ENCODE results near the gene AGAP2. TPM values are rescaled to one million over a fixed set of nuclear protein-coding genes. Genes with fewer than 3 reads are reported as not detected.
A peak's percentile ranks its signal among the peaks of the same experiment; 100 is the strongest.

Gene AGAP2
- total and polyA plus RNA-seq, 2 of the 8 experiments (the other 6 are each of a cell fraction or from before 2014, with no cell fraction given), result 1.5 TPM

DNA sequence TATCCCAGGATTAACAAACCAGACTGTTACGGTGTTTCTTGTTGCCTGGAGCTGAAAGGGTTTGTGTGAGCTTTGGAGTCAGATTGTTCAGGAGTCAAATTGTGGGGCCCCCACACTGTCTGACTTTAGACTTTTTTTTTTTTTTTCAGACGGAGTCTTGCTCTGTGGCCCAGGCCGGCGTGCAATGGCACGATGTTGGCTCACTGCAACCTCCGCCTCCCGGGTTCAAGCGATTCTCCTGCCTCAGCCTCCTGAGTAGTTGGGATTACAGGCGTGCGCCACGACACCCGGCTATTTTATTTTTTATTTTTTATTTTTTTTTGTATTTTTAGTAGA lies 44.9 kb upstream of the AGAP2 start:
- Histone ChIP-seq H3K4me2 (ENCODE audit: insufficient read depth in 1 of 2, low read depth in 2 of 2, low read length in 2 of 2) (peak overlapping the region; percentile 67 to 80), H3K4me1 (replicated peaks in 1 of 4; ENCODE audit: control insufficient read depth in 3 of 4, insufficient read depth in 4 of 4, low read length in 3 of 4) (no peaks in the 10 kb centered on the region), H3K27ac (ENCODE audit: low read depth, low read length) (no peak overlapping the region), H3K36me3 (ENCODE audit: control insufficient read depth in 2 of 4, insufficient read depth in 4 of 4, low read length in 3 of 4) (peaks cover 4 to 26% (median 15%) of the 10 kb centered on the region in 4 experiments; a peak in 7 of 8 replicates), H3K9ac (replicated peaks in 1 of 4; ENCODE audit: extremely low read depth in 1 of 4, low read depth in 3 of 4, low read length in 3 of 4) (peak overlapping the region in 3 of 4 experiments; percentile 77 to 89 (median 88); a peak in 4 of 7 replicates), H2BK5ac (ENCODE audit: low read depth, low read length) (no peak overlapping the region), H3K79me2 (ENCODE audit: control insufficient read depth in 1 of 2, insufficient read depth in 2 of 2, low read length in 2 of 2) (peaks cover 0 to 16% of the 10 kb centered on the region in 2 experiments; a peak in 2 of 4 replicates), H3K23ac (ENCODE audit: insufficient read length) (no peak overlapping the region), H3K4me3 (ENCODE audit: extremely low read depth in 1 of 4, insufficient read depth in 2 of 4, low read depth in 3 of 4, low read length in 4 of 4) (peak overlapping the region; percentile 76 to 99 (median 98)), H3K18ac (ENCODE audit: extremely low read depth, low read length) (no peak overlapping the region), H2BK20ac (ENCODE audit: low read length) (no peak overlapping the region), H4K5ac (ENCODE audit: insufficient read length, low read depth, low read length) (no peak overlapping the region), H4K91ac (replicated peaks; ENCODE audit: insufficient read length, low read length) (no peak overlapping the region), H3K27me3 (replicated peaks in 1 of 4; ENCODE audit: control insufficient read depth in 3 of 4, extremely low read depth in 1 of 4, insufficient read depth in 3 of 4, low read length in 3 of 4) (no peaks in the 10 kb centered on the region), H3K23me2 (ENCODE audit: low read depth, low read length) (peaks cover 2% of the 10 kb centered on the region; the same call in 1 of the 2 replicates), H2AK5ac (ENCODE audit: low read depth, low read length) (no peak overlapping the region), H3K56ac (replicated peaks; ENCODE audit: insufficient read length, low read depth, low read length) (no peak overlapping the region), H3K9me3 (ENCODE audit: insufficient read depth in 2 of 2, low read depth in 1 of 2, low read length in 1 of 2) (no peaks in the 10 kb centered on the region), H3K4ac (replicated peaks; ENCODE audit: insufficient read length, low read depth, low read length) (no peak overlapping the region), H4K20me1 (replicated peaks in 1 of 2; ENCODE audit: control insufficient read depth in 1 of 2, insufficient read depth in 2 of 2, low read length in 2 of 2) (peaks cover 0 to 2% of the 10 kb centered on the region in 2 experiments), H2AFZ (ENCODE audit: low read length) (no peak overlapping the region), H2BK12ac (ENCODE audit: low read depth, low read length) (no peak overlapping the region), H3K79me1 (ENCODE audit: low read depth, low read length) (no peaks in the 10 kb centered on the region), H4K8ac (ENCODE audit: extremely low read depth, insufficient read depth, low read length) (no peak overlapping the region), H3K14ac (ENCODE audit: insufficient read length) (no peak overlapping the region), H2BK15ac (ENCODE audit: low read length) (no peak overlapping the region), H2BK120ac (replicated peaks; ENCODE audit: low read depth, low read length) (no peak overlapping the region)
- POLR2A ChIA-PET (ENCODE audit: partially characterized antibody), result interaction anchor here (0.9 to 2.8 kb wide), 14 partner anchors 11 to 115 kb away, joined by 3 to 22 read pairs (median 4); partner anchors contain the start of genes CTDSP2, CYP27B1, EEF1AKMT3 and METTL1
- no peak for FAIRE-seq
- DNase-seq (ENCODE audit: low read depth in 1 of 2, low spot score in 2 of 2), result no peak
- whole genome bisulfite sequencing, 2 experiments (ENCODE audit: extremely low coverage in 1 of 2, insufficient coverage in 1 of 2, insufficient read length in 1 of 2, insufficient replicate concordance in 2 of 2, low coverage in 1 of 2, low lambda C conversion rate in 2 of 2, missing lambda C conversion rate in 1 of 2), result 93% methylated on average over 12 of the region's 12 CpGs; no CpG with 5 or more reads in 1 of the 2 experiments
- CTCF ChIA-PET (ENCODE audit: partially characterized antibody), result interaction anchor here (0.6 to 4.6 kb wide), 30 partner anchors 8 to 1839 kb away, joined by 3 to 26 read pairs (median 4); partner anchors contain the start of genes CTDSP2, CYP27B1, EEF1AKMT3 and METTL1
- no peak for TF ChIP-seq CTCF (IDR thresholded peaks at IDR 0.05; ENCODE audit: control extremely low read depth in 1 of 3, insufficient read depth in 1 of 3, low read depth in 1 of 3, low read length in 3 of 3)
